NCI-H128 (cell line): ENCODE data around the gene COL19A1.
"Not testable (repeated sequence)": the region's sequence is repeated elsewhere in the genome, so short reads cannot be mapped to it uniquely, and the experiment has no call there.

ENCODE experiments used
- DNase-seq: peaks from one replicate; lab custom pipeline; 2025; ENCODE audit not compliant: unreplicated experiment; lab: John Stamatoyannopoulos, UW

COL19A1 gene

GRCh38 chr6:69957985-69958559, 91.7 kb downstream of the COL19A1 start:
- no peak for DNase-seq

GRCh38 chr6:69958978-69959377, 92.6 kb downstream of the COL19A1 start:
- no peak for DNase-seq

GRCh38 chr6:69965974-69966373, 99.6 kb downstream of the COL19A1 start:
- DNase-seq: not testable (repeated sequence)

GRCh38 chr6:69973138-69973537, 106.8 kb downstream of the COL19A1 start:
- no peak for DNase-seq

GRCh38 chr6:69973763-69974162, 107.4 kb downstream of the COL19A1 start:
- DNase-seq: no peak

- no peak for DNase-seq
Observed at GRCh38 chr6:69974193-69974592, 107.8 kb downstream of the COL19A1 start.

- DNase-seq: no peak
Observed at GRCh38 chr6:69976591-69977090, 110.3 kb downstream of the COL19A1 start.

- DNase-seq: no peak
Observed at GRCh38 chr6:69980624-69981023, 114.3 kb downstream of the COL19A1 start.

GRCh38 chr6:69984506-69984905, 118.2 kb downstream of the COL19A1 start:
- no peak for DNase-seq

GRCh38 chr6:69985180-69985579, 118.8 kb downstream of the COL19A1 start:
- no peak for DNase-seq

- no peak for DNase-seq
Observed at GRCh38 chr6:69987550-69987949, 121.2 kb downstream of the COL19A1 start.

GRCh38 chr6:69988458-69989126, 122.2 kb downstream of the COL19A1 start:
- no peak for DNase-seq

- no peak for DNase-seq
Observed at GRCh38 chr6:69994251-69994650, 127.9 kb downstream of the COL19A1 start.

GRCh38 chr6:70008189-70008588, 141.8 kb downstream of the COL19A1 start:
- DNase-seq: no peak

GRCh38 chr6:70010339-70010738, 144.0 kb downstream of the COL19A1 start:
- not testable (repeated sequence) for DNase-seq

- not testable (repeated sequence) for DNase-seq
Observed at GRCh38 chr6:70023201-70023600, 156.8 kb downstream of the COL19A1 start.

GRCh38 chr6:70028246-70028645, 161.9 kb downstream of the COL19A1 start:
- DNase-seq: no peak

- no peak for DNase-seq
Observed at GRCh38 chr6:70028926-70029325, 162.6 kb downstream of the COL19A1 start.

GRCh38 chr6:70033781-70034180, 167.4 kb downstream of the COL19A1 start:
- no peak for DNase-seq

- no peak for DNase-seq
Observed at GRCh38 chr6:70037445-70037844, 171.1 kb downstream of the COL19A1 start.

GRCh38 chr6:70040766-70041165, 174.4 kb downstream of the COL19A1 start:
- DNase-seq: no peak

GRCh38 chr6:70041411-70041810, 175.1 kb downstream of the COL19A1 start:
- no peak for DNase-seq

- no peak for DNase-seq
Observed at GRCh38 chr6:70045413-70045812, 179.1 kb downstream of the COL19A1 start.
